Esophagus squamous epithelium (tissue), 4 donors: Measurements from ENCODE around the gene UPF1.

Source experiments
- POLR2A ChIP-seq, 4 donors: fragments of 450-650 bp; IDR thresholded peaks; one replicate each; pipeline ENCODE4 v1.6.1; 2017; ENCODE audit warnings: antibody characterized with exemption in 4 of 4, mild to moderate bottlenecking in 4 of 4, moderate library complexity in 3 of 4
- TF ChIP-seq, protein P1 (sequence below), 6 experiments: fragments of 450-650 bp in 4 of 6; fragments of 200-600 bp in 2 of 6; sonication (generic) in 2 of 6; IDR thresholded peaks; one replicate each; pipeline ENCODE4 v1.5.1; 2016 to 2019; ENCODE audit warnings: antibody characterized with exemption in 6 of 6, mild to moderate bottlenecking in 4 of 6, moderate library complexity in 4 of 6

GRCh38 chr19:18895038-18895823 lies 63.5 kb downstream of the UPF1 start:
- TF ChIP-seq, protein P1, sequence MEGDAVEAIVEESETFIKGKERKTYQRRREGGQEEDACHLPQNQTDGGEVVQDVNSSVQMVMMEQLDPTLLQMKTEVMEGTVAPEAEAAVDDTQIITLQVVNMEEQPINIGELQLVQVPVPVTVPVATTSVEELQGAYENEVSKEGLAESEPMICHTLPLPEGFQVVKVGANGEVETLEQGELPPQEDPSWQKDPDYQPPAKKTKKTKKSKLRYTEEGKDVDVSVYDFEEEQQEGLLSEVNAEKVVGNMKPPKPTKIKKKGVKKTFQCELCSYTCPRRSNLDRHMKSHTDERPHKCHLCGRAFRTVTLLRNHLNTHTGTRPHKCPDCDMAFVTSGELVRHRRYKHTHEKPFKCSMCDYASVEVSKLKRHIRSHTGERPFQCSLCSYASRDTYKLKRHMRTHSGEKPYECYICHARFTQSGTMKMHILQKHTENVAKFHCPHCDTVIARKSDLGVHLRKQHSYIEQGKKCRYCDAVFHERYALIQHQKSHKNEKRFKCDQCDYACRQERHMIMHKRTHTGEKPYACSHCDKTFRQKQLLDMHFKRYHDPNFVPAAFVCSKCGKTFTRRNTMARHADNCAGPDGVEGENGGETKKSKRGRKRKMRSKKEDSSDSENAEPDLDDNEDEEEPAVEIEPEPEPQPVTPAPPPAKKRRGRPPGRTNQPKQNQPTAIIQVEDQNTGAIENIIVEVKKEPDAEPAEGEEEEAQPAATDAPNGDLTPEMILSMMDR (IDR thresholded peaks at IDR 0.05) = peak in 2 of 6 experiments; percentile 3 to 22
- TF ChIP-seq POLR2A (IDR thresholded peaks at IDR 0.05) = no peak
